Right lobe of liver (tissue), 6 donors: ENCODE results near the gene SLC9C1. TPM values are rescaled to one million over a fixed set of nuclear protein-coding genes. Genes with fewer than 3 reads are reported as not detected.

ENCODE experiments used
- ATAC-seq, 4 donors: fragments of 200-7000 bp; cut with Tn5 transposase; one replicate each; pipeline ENCODE4 v1.9.1; 2020; ENCODE audit warnings: mild to moderate bottlenecking in 4 of 4, moderate library complexity in 4 of 4
- DNase-seq, 3 donors: peaks; one replicate each; pipeline ENCODE4 v3.0.0-alpha.2; 2020
- H3K27ac ChIP-seq, 3 donors: fragments of 200-600 bp; one replicate each; pipeline ENCODE4 v1.8.0; 2022
- H3K27me3 ChIP-seq, 2 donors: fragments of 200-600 bp; one replicate each; pipeline ENCODE4 v1.8.0; 2022
- H3K36me3 ChIP-seq, 4 donors: fragments of 200-600 bp; sonication (generic) in 1 of 4; one replicate each; pipeline versions ENCODE4 v1.5.1 to v1.8.0; 2017 to 2022; ENCODE audit warnings: control low read depth in 1 of 4
- H3K4me1 ChIP-seq, 4 donors: fragments of 200-600 bp; sonication (generic) in 1 of 4; one replicate each; pipeline versions ENCODE4 v1.5.1 to v1.8.0; 2017 to 2022; ENCODE audit warnings: control low read depth in 1 of 4
- H3K4me3 ChIP-seq, 3 donors: fragments of 200-600 bp; one replicate each; pipeline ENCODE4 v1.8.0; 2022
- H3K9me3 ChIP-seq, 4 donors: fragments of 200-600 bp; sonication (generic) in 1 of 4; one replicate each; pipeline versions ENCODE4 v1.5.1 to v1.8.0; 2017 to 2022; ENCODE audit warnings: control low read depth in 1 of 4
- POLR2A ChIP-seq: fragments of 450-650 bp; IDR thresholded peaks from one replicate; pipeline ENCODE4 v1.6.1; 2017; ENCODE audit warnings: antibody characterized with exemption, mild to moderate bottlenecking
- WGBS: methylation state at CpG from one replicate; pipeline ENCODE4 v1.1.6; 2018; ENCODE audit warnings: low coverage, low lambda C conversion rate; ENCODE audit not compliant: insufficient coverage; ENCODE audit errors: missing lambda C conversion rate; 5-methylcytosine and 5-hydroxymethylcytosine counted together
- intact Hi-C, 2 donors: fragments of 100-400 bp; cut with DNase I; formaldehyde crosslinking; loops; one replicate each; pipeline versions ENCODE4 v1.11.2 to v1.14.1; 2022
- total RNA-seq, 6 experiments: library from RNA; depleted of rRNA in 2 of 6; stranded (reverse); fragments of >200 nt in 2 of 6; fragmentation: NEBNext Ultra II Directional in 3 of 6; extraction: Animal tissue kit (Norgen Biotek cat#: 25700) in 3 of 6; gene quantifications; one replicate each; pipeline versions ENCODE4 v1.1.0 to v1.2.4, GENCODE V29; 2016 to 2023
- TF ChIP-seq, protein P1 (sequence below), 4 donors: fragments of 200-600 bp in 3 of 4; fragments of 450-650 bp in 1 of 4; IDR thresholded peaks; one replicate each; pipeline versions ENCODE4 v1.5.1 to v1.8.0; 2016 to 2022; ENCODE audit warnings: antibody characterized with exemption in 4 of 4, mild to moderate bottlenecking in 2 of 4
- donor health status: DM: no; HTN: yes; CAD: no.
- donor health status: DM: no; HTN: no; CAD: no.
- donor health status: DM: no; HTN: no; CAD: no.
- donor health status: DM: no; HTN: yes; CAD: no.
- donor health status: DM: no; HTN: yes; CAD: no.

The SLC9C1 gene
- total RNA-seq, 6 experiments from 2014 or later, result not detected

DNA sequence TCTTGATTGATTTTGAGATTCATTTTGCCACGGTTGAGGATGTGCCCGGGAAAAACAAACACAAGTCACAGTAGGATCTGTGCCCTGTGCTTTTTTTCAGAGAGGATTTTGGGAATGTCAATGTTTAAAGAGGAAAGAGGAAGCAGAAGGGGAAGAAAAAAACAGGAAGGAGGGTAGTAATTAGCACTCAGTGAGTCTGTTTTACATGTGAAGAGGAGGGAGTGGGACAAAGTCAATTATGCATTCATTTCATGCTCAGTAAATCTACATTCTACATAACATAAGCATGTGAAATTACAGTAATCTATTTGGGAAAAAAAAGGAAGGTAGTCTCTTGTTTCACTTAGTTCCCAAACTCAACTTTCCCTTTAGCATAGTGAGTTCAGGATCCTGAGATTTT is 20.6 kb upstream of the SLC9C1 start:
- WGBS, result 48% methylated on average over 2 of the region's 2 CpGs
- intact Hi-C loops, result no loop called here
- no peak overlapping the region for H3K4me3 ChIP-seq
- DNase-seq, result no peak
- H3K36me3 ChIP-seq, result no peaks in the 10 kb centered on the region
- TF ChIP-seq, protein P1, sequence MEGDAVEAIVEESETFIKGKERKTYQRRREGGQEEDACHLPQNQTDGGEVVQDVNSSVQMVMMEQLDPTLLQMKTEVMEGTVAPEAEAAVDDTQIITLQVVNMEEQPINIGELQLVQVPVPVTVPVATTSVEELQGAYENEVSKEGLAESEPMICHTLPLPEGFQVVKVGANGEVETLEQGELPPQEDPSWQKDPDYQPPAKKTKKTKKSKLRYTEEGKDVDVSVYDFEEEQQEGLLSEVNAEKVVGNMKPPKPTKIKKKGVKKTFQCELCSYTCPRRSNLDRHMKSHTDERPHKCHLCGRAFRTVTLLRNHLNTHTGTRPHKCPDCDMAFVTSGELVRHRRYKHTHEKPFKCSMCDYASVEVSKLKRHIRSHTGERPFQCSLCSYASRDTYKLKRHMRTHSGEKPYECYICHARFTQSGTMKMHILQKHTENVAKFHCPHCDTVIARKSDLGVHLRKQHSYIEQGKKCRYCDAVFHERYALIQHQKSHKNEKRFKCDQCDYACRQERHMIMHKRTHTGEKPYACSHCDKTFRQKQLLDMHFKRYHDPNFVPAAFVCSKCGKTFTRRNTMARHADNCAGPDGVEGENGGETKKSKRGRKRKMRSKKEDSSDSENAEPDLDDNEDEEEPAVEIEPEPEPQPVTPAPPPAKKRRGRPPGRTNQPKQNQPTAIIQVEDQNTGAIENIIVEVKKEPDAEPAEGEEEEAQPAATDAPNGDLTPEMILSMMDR (IDR thresholded peaks at IDR 0.05), result no peak
- TF ChIP-seq POLR2A, result no peak
- H3K27me3 ChIP-seq, result no peaks in the 10 kb centered on the region
- H3K4me1 ChIP-seq, result no peaks in the 10 kb centered on the region
- H3K27ac ChIP-seq, result no peak overlapping the region
- no peaks in the 10 kb centered on the region for H3K9me3 ChIP-seq
- no peak for ATAC-seq

DNA sequence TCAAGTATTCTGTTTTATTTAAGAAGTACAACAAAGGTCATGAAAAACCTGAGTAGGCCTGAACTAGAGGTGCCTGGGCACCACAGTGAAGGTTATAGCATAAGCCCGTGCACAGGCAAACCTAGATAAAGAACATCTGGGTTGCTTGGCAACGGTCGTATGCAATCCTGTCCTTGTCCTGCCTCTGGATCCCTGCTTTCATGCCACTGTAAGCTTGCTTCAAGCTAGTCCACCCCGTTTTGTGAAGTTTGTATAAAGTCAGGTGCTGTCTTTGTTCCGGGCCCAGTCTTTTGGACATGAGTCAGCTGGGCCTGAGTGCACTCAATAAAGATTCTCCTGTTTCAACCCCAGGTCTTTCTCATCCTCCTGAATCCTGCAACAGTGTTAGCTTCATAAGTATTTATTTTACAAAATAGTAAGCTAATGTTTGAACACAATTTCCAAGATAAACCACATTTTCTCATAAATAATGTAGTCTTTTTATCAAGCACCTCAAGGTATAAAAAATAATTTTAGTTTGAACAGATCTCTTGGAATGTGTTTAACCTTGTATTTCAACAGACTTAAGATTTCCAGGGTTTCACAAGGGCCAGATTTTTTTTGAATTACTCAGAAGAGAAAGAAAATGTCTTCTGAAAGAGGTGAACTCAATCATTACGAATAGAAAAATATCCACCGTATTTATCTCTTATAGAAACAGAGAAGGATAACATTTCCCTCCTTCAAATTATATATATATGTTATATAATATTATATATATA is 14.3 kb upstream of the SLC9C1 start:
- TF ChIP-seq, protein P1 (IDR thresholded peaks at IDR 0.05), result no peak
- no peak for TF ChIP-seq POLR2A
- no peak overlapping the region for H3K4me3 ChIP-seq
- no peaks in the 10 kb centered on the region for H3K27me3 ChIP-seq
- no peaks in the 10 kb centered on the region for H3K9me3 ChIP-seq
- no peak for ATAC-seq
- H3K27ac ChIP-seq, result no peak overlapping the region
- intact Hi-C loops, result no loop called here
- DNase-seq, result no peak
- H3K4me1 ChIP-seq, result no peaks in the 10 kb centered on the region
- H3K36me3 ChIP-seq, result no peaks in the 10 kb centered on the region
- WGBS, result 55% methylated on average over 7 of the region's 7 CpGs

DNA sequence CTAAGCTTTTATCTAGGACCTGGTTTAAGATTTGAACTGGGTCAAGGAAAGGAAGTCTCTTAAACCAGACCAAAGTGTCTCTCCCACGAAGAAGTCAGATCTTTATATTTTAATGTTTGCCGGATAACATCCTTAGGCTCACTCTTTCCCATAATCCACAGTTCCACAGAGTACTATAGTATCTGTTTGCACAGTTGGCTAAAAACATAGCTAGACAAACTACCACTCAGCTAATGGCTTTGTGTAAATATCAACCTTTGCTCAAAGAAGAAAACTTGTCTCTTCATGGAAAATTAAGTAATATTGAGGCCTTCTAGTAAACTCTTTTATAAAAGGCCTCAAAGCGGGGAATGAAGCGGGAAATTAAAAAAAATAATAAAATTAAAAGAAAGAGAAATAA is 13.5 kb upstream of the SLC9C1 start:
- no peaks in the 10 kb centered on the region for H3K36me3 ChIP-seq
- no peak for TF ChIP-seq POLR2A
- TF ChIP-seq, protein P1 (IDR thresholded peaks at IDR 0.05), result no peak
- no peaks in the 10 kb centered on the region for H3K4me1 ChIP-seq
- ATAC-seq (no peak), DNase-seq (no peak)
- intact Hi-C loops, result no loop called here
- H3K4me3 ChIP-seq, result no peak overlapping the region
- no peaks in the 10 kb centered on the region for H3K9me3 ChIP-seq
- H3K27ac ChIP-seq, result no peak overlapping the region
- 37% methylated on average over 4 of the region's 4 CpGs for WGBS
- H3K27me3 ChIP-seq, result no peaks in the 10 kb centered on the region

DNA sequence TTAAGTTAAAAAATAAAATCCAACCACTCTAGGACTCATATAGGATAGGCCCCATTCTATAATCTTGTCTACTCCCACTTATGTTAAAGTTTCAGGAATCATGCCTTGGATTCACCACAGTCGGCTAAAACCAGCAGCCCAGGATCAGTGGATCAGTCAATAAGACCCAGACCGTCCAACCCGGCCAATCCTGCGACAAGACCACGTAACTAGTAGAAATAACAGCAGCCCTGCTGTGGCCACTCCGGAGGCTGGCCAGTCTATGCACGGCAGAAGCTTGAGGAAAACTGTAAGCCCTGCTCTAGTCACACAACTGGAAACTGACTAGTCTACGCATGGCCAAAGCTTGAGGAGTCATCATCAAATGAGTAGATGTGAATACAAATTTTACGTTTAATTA is 12.8 kb upstream of the SLC9C1 start:
- no peak for ATAC-seq
- Histone ChIP-seq H3K27ac (no peak overlapping the region), H3K27me3 (no peaks in the 10 kb centered on the region), H3K9me3 (no peaks in the 10 kb centered on the region), H3K36me3 (no peaks in the 10 kb centered on the region), H3K4me3 (no peak overlapping the region), H3K4me1 (no peaks in the 10 kb centered on the region)
- no peak for DNase-seq
- TF ChIP-seq, protein P1 (IDR thresholded peaks at IDR 0.05), result no peak
- TF ChIP-seq POLR2A, result no peak
- WGBS, result 77% methylated on average over 9 of the region's 9 CpGs
- intact Hi-C loops, result no loop called here
